ENCODE data around the gene DENND11. TPM values are rescaled to one million over a fixed set of nuclear protein-coding genes. Genes with fewer than 3 reads are reported as not detected.

The DENND11 gene
- polyA plus RNA-seq, 1 experiment, result 4.9 TPM

DNA sequence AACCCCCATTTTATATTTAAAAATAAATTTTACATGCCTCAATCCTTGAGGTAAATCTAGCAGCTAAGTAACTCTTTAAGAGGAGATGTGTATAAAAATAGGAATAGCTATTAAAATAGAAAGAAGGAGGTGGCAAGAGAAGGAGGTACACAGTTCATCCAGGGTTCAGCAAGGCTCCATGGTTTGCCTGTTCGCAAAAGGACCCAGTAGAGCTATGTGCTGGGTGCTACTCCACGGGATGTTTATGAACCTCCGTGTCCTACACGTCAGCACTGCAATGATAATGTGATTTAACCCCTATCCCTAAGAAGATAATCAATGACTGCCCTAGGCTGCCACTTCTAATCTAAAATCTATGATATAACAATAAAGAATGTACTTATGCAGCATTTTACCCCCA lies 926 bp upstream of the DENND11 start:
- POLR2A ChIA-PET, result no interaction called here
- CTCF ChIA-PET, result interaction anchor here (1.3 to 2.3 kb wide), 3 partner anchors 35 to 892 kb away, joined by 3 to 9 read pairs (median 3); partner anchors contain the start of gene SSBP1
- H3K4me3 ChIP-seq (ENCODE audit: low read depth, low read length), result no peak overlapping the region

DNA sequence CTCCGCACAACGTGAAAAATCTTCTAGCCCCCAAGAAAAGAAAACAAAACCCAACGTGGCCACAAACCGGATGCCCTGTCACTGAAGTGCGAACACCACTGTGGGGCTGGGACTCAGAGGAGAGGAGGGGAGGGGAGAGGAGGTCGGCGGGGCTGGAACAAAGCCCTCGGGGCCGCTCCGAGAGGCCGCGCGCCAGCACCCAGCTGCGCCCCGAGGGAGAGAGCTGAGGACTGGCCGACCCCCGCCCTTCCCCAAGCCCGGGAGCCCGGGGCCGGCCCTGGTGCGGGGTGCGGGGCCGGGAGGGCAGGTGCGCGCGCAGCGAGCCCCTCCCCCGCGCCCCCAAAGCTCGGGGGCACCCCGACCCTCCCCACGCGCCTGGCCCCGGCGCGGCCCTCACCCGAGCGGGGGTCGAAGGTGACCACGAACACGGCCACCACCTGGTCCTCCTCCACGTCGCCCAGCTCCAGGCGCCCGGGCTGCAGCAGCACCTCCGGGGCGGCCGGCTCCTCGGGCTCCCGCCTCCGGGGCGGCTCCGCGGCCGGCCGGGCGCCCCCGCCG lies 398 bp downstream of the DENND11 start:
- H3K27ac ChIP-seq (ENCODE audit: low read depth, low read length), result no peak overlapping the region
- TF ChIP-seq, protein P1, sequence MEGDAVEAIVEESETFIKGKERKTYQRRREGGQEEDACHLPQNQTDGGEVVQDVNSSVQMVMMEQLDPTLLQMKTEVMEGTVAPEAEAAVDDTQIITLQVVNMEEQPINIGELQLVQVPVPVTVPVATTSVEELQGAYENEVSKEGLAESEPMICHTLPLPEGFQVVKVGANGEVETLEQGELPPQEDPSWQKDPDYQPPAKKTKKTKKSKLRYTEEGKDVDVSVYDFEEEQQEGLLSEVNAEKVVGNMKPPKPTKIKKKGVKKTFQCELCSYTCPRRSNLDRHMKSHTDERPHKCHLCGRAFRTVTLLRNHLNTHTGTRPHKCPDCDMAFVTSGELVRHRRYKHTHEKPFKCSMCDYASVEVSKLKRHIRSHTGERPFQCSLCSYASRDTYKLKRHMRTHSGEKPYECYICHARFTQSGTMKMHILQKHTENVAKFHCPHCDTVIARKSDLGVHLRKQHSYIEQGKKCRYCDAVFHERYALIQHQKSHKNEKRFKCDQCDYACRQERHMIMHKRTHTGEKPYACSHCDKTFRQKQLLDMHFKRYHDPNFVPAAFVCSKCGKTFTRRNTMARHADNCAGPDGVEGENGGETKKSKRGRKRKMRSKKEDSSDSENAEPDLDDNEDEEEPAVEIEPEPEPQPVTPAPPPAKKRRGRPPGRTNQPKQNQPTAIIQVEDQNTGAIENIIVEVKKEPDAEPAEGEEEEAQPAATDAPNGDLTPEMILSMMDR (IDR thresholded peaks at IDR 0.05; ENCODE audit: low read depth, low read length), result no peak
- peak overlapping the region; percentile 77 for H3K4me3 ChIP-seq (ENCODE audit: low read depth, low read length)
- H3K27me3 ChIP-seq (ENCODE audit: control insufficient read depth, insufficient read depth, low read length), result peaks cover 5% of the 10 kb centered on the region
- no peaks in the 10 kb centered on the region for H3K9me3 ChIP-seq (ENCODE audit: control insufficient read depth, insufficient read depth, low read length)
- CTCF ChIA-PET, result interaction anchor here (0.8 to 1.8 kb wide), 4 partner anchors 37 to 168 kb away, joined by 3 to 6 read pairs (median 4); partner anchors contain the start of gene SSBP1
- POLR2A ChIA-PET, result no interaction called here
- no peak for DNase-seq (ENCODE audit: low read depth, low spot score)

More for the DNA sequence above, 926 bp upstream of the DENND11 start:
- DNase-seq (ENCODE audit: low read depth, low spot score), result no peak
- H3K27ac ChIP-seq (ENCODE audit: low read depth, low read length), result no peak overlapping the region
- peaks cover 5% of the 10 kb centered on the region for H3K27me3 ChIP-seq (ENCODE audit: control insufficient read depth, insufficient read depth, low read length)
- TF ChIP-seq, protein P1 (IDR thresholded peaks at IDR 0.05; ENCODE audit: low read depth, low read length), result no peak
- no peaks in the 10 kb centered on the region for H3K9me3 ChIP-seq (ENCODE audit: control insufficient read depth, insufficient read depth, low read length)

DNA sequence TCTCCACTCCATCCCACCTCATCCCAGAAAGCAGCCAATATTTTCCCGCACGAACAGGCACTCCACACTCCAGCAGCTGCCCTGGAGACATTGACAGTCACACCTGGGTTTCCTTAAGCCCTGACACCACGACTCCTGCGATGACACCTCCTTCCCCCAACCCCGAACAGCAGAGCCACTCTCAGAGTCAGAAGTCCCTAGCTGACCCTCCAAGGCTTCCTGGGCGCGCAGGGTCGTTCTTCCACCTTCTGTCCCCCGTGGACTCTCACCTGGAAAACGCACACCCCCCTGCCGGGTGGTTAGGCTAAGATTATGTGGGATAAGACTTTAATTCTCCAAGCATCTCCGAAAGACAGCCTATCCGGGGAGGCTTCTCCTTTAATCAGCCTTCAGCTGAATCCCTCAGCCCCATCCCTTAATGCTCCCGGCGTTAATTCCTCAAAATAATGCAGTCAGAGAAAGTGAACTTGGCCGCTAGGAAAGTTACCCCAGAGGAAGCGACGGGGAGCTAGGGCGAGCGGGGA lies 1.1 kb downstream of the DENND11 start:
- Histone ChIP-seq H3K27me3 (ENCODE audit: control insufficient read depth, insufficient read depth, low read length) (peaks cover 5% of the 10 kb centered on the region), H3K27ac (ENCODE audit: low read depth, low read length) (no peak overlapping the region), H3K4me3 (ENCODE audit: low read depth, low read length) (peak overlapping the region; percentile 77), H3K9me3 (ENCODE audit: control insufficient read depth, insufficient read depth, low read length) (no peaks in the 10 kb centered on the region)
- no peak for DNase-seq (ENCODE audit: low read depth, low spot score)
- TF ChIP-seq, protein P1 (IDR thresholded peaks at IDR 0.05; ENCODE audit: low read depth, low read length), result no peak
- ChIA-PET CTCF (interaction anchor here (0.8 to 1.8 kb wide), 4 partner anchors 38 to 167 kb away, joined by 3 to 6 read pairs (median 4); partner anchors contain the start of gene SSBP1), POLR2A (no interaction called here)

DNA sequence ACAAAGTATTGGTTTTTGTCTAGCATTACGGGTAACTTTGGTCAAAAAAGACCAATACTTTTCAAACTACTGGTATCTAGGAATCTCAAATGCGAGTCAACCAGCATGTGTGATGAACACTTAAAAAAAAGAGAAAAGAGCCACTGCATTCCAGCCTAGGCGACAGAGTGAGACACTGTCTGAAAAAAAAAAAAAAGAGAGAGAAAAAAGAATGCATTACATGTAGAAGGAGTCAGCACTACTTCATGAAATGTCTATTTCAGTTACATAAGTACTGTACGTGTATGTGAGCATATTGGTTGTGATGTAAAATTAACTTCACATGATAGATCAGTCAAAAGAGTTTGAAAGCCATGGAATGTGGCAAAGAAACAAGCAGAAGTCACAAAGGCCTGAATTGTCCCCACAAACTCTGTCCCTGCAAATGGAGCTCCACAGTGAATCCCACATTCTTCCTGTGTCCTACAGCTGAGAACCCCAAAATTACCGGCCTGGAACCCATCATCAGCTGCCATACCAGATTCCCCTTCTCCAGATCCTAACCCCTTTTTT lies 1.6 kb downstream of the DENND11 start:
- DNase-seq (ENCODE audit: low read depth, low spot score), result no peak
- H3K9me3 ChIP-seq (ENCODE audit: control insufficient read depth, insufficient read depth, low read length), result no peaks in the 10 kb centered on the region

More for the DNA sequence above, 1.6 kb downstream of the DENND11 start:
- ChIA-PET CTCF (interaction anchor here (1.2 to 1.8 kb wide), 2 partner anchors 46 to 167 kb away, joined by 4 read pairs; no protein-coding TSS in a partner anchor), POLR2A (no interaction called here)
- Histone ChIP-seq H3K27me3 (ENCODE audit: control insufficient read depth, insufficient read depth, low read length) (peaks cover 5% of the 10 kb centered on the region), H3K4me3 (ENCODE audit: low read depth, low read length) (peak overlapping the region; percentile 77), H3K27ac (ENCODE audit: low read depth, low read length) (no peak overlapping the region)
- TF ChIP-seq, protein P1 (IDR thresholded peaks at IDR 0.05; ENCODE audit: low read depth, low read length), result no peak

Data from AG04450 (cell line).